Measurements from ENCODE around the gene MCF2L. TPM values are rescaled to one million over a fixed set of nuclear protein-coding genes. Genes with fewer than 3 reads are reported as not detected.

Gene MCF2L
- total and polyA plus RNA-seq, 10 of the 15 experiments (the other 5 are each of a cell fraction or from before 2014, with no cell fraction given): 0.06 to 1.1 (median 0.21) TPM; not detected in 2

GRCh38 chr13:113143466-113144254 lies 174.6 kb downstream of the MCF2L start:
- intact Hi-C loops (cut with micrococcal nuclease; ENCODE audit: unreplicated experiment): no loop called here
- Histone ChIP-seq H2AFZ (ENCODE audit: control insufficient read depth, low read depth, low read length) (no peak overlapping the region), H3K4me2 (ENCODE audit: control insufficient read depth, insufficient read depth) (no peak overlapping the region), H3K79me2 (ENCODE audit: control insufficient read depth, insufficient read depth, low read length) (no peaks in the 10 kb centered on the region), H3K9ac (ENCODE audit: control insufficient read depth, insufficient read depth, low read length) (no peak overlapping the region), H3K9me3 (replicated peaks; ENCODE audit: control insufficient read depth, insufficient read depth, low read length) (no peaks in the 10 kb centered on the region; the same call in 2 of the 3 replicates), H3K4me1 (ENCODE audit: control insufficient read depth, insufficient read depth, low read length) (no peaks in the 10 kb centered on the region), H3K27ac (ENCODE audit: control insufficient read depth, insufficient read depth) (no peak overlapping the region), H3K27me3 (replicated peaks in 1 of 2; ENCODE audit: control insufficient read depth in 2 of 2, insufficient read depth in 2 of 2, low read length in 1 of 2) (no peaks in the 10 kb centered on the region; a peak in 1 of 4 replicates), H3K36me3 (ENCODE audit: control insufficient read depth in 2 of 2, insufficient read depth in 2 of 2, low read length in 1 of 2) (no peaks in the 10 kb centered on the region), H3K4me3 (no peak overlapping the region), H4K20me1 (ENCODE audit: control insufficient read depth, insufficient read depth) (no peaks in the 10 kb centered on the region)
- no peak for FAIRE-seq
- no peak for DNase-seq (ENCODE audit: low read depth, low spot score)
- TF ChIP-seq ASH2L (IDR thresholded peaks at IDR 0.05; ENCODE audit: borderline replicate concordance, low read depth) (no peak), ZNF622 (IDR thresholded peaks at IDR 0.05) (no peak), IRF4 (IDR thresholded peaks at IDR 0.05; ENCODE audit: low read depth, low read length) (no peak), ZNF384 (IDR thresholded peaks at IDR 0.05; ENCODE audit: borderline replicate concordance, low read depth, low read length) (no peak), TBL1XR1 (IDR thresholded peaks at IDR 0.05; ENCODE audit: low read depth, low read length) (no peak), CEBPZ (IDR thresholded peaks at IDR 0.05; ENCODE audit: low read depth, low read length) (no peak), CBX3 (IDR thresholded peaks at IDR 0.05; ENCODE audit: borderline replicate concordance, low read depth) (no peak), RELB (IDR thresholded peaks at IDR 0.05; ENCODE audit: low read depth) (no peak), BCL11A (IDR thresholded peaks at IDR 0.05; ENCODE audit: low read depth, low read length) (no peak), MEF2A (IDR thresholded peaks at IDR 0.05; ENCODE audit: insufficient read depth, low read depth, low read length) (no peak), STAT1 (conservative IDR thresholded peaks at IDR 0.05) (no peak), ZBED1 (IDR thresholded peaks at IDR 0.05; ENCODE audit: borderline replicate concordance) (no peak), FOS (IDR thresholded peaks at IDR 0.05; ENCODE audit: borderline replicate concordance, extremely low read depth, insufficient read length) (no peak), NFYB (IDR thresholded peaks at IDR 0.05; ENCODE audit: insufficient read depth, low read depth, low read length) (no peak), PKNOX1 (IDR thresholded peaks at IDR 0.05) (no peak), SRF (IDR thresholded peaks at IDR 0.05; ENCODE audit: low read depth in 2 of 2, low read length in 2 of 2) (no peak), RELA (IDR thresholded peaks at IDR 0.05; ENCODE audit: borderline replicate concordance, partially characterized antibody) (no peak), POLR2AphosphoS2 (IDR thresholded peaks at IDR 0.05; ENCODE audit: low read depth, low read length) (no peak)
- no TSS peak for BruUV-seq (replicated peaks)
- in situ Hi-C loops (cut with MboI): no loop called here
- WGBS (ENCODE audit: insufficient coverage, insufficient replicate concordance, low lambda C conversion rate, missing lambda C conversion rate): 53% methylated on average over 39 of the region's 39 CpGs
- CTCF ChIA-PET: interaction anchor here (0.6 to 0.7 kb wide), 2 partner anchors 85 to 252 kb away, joined by 3 read pairs; no protein-coding TSS in a partner anchor
- POLR2A ChIA-PET: no interaction called here
- no peak for ATAC-seq
- RAD21 ChIA-PET (ENCODE audit: unreplicated experiment): no interaction called here
- SMC1A ChIA-PET (ENCODE audit: uncharacterized antibody, unreplicated experiment): no interaction called here
